BJ (cell line): ENCODE data around the gene EPB41L1. TPM values are rescaled to one million over a fixed set of nuclear protein-coding genes. Genes with fewer than 3 reads are reported as not detected.

Source experiments
- CTCF ChIA-PET: fragments of 350-600 bp; formaldehyde crosslinking; extraction: SDS; loops from one replicate; lab custom pipeline; 2021; ENCODE audit warnings: antibody characterized with exemption, inconsistent platforms; lab: Yijun Ruan, JAX
- POLR2A ChIA-PET: fragments of 300-600 bp; sonication (Branson Sonifier 250); formaldehyde crosslinking; extraction: SDS; loops from one replicate; lab custom pipeline; 2021; ENCODE audit warnings: antibody characterized with exemption; lab: Charles Lee
- DNase-seq: peaks from one replicate; pipeline ENCODE4 v3.0.0-alpha.2; 2011; ENCODE audit warnings: low read depth
- H3K27me3 ChIP-seq: 2 replicates; pipeline ENCODE4 v1.6.0; 2011; ENCODE audit warnings: low read length; ENCODE audit not compliant: control insufficient read depth, insufficient read depth
- H3K36me3 ChIP-seq: 2 replicates; pipeline ENCODE4 v1.5.1; 2011; ENCODE audit warnings: low read length; ENCODE audit not compliant: control insufficient read depth, insufficient read depth
- H3K4me3 ChIP-seq: 2 replicates; pipeline ENCODE4 v1.5.1; 2011; ENCODE audit warnings: low read depth, mild to moderate bottlenecking, control low read depth, low read length
- CTCF ChIP-seq: IDR thresholded peaks from 2 replicates; pipeline ENCODE4 v1.5.1; 2011; ENCODE audit warnings: low read depth, mild to moderate bottlenecking, control low read depth, inconsistent platforms, low read length, moderate library complexity; ENCODE audit not compliant: insufficient read depth
- polyA plus RNA-seq: library from polyadenylated mRNA; depleted of rRNA; stranded (reverse); fragments of >200 nt; gene quantifications from 2 replicates; pipeline ENCODE4 v1.2.3, GENCODE V29; 2011

The EPB41L1 gene
- polyA plus RNA-seq, 1 experiment: 20.2 TPM

- POLR2A ChIA-PET: no interaction called here
- Histone ChIP-seq H3K4me3 (peak overlapping the region; percentile 68), H3K36me3 (no peaks in the 10 kb centered on the region), H3K27me3 (no peaks in the 10 kb centered on the region)
- DNase-seq: no peak
- TF ChIP-seq CTCF: no peak
- CTCF ChIA-PET: interaction anchor here (2.3 to 2.8 kb wide), 2 partner anchors 16 to 46 kb away, joined by 8 to 11 read pairs; no protein-coding TSS in a partner anchor
These were observed 522 bp upstream of the EPB41L1 start for GRCh38 chr20:36153736-36154699.

- Histone ChIP-seq H3K27me3 (no peaks in the 10 kb centered on the region), H3K36me3 (no peaks in the 10 kb centered on the region), H3K4me3 (no peak overlapping the region; the same call in 1 of the 2 replicates)
- DNase-seq: no peak
- no peak for TF ChIP-seq CTCF
- ChIA-PET CTCF (interaction anchor here (0.9 to 5.1 kb wide), 24 partner anchors 10 to 284 kb away, joined by 3 to 84 read pairs (median 6); partner anchors contain the start of gene AAR2), POLR2A (no interaction called here)
These were observed 1.1 kb downstream of the EPB41L1 start for GRCh38 chr20:36155629-36155971.

GRCh38 chr20:36155991-36156390, 1.5 kb downstream of the EPB41L1 start:
- Histone ChIP-seq H3K4me3 (no peak overlapping the region), H3K27me3 (no peaks in the 10 kb centered on the region), H3K36me3 (no peaks in the 10 kb centered on the region)
- DNase-seq: no peak
- CTCF ChIA-PET: interaction anchor here (0.9 to 5.1 kb wide), 27 partner anchors 10 to 449 kb away, joined by 3 to 84 read pairs (median 5); partner anchors contain the start of genes AAR2 and RAB5IF
- no peak for TF ChIP-seq CTCF
- POLR2A ChIA-PET: no interaction called here

DNA sequence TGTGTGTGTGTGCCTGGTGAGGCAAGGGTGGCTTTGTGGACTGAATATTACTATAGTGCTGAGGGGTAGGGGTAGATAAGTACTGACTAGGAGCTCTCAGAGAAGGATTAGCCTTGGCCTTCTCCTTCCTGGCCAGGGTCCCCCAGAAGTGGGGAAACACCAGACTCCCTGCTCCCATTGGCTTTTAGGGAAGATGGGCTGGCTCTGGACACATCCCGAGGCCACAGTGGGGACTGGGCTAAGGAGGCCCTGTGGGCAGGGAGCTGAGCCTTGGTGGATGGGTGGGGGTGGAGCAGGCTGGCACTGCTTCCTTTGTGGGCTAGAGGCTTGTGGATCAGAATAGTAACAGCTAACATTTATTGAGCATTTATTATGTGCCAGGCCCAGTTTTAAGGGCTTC, 3.1 kb downstream of the EPB41L1 start:
- CTCF ChIA-PET: interaction anchor here (0.5 to 5.1 kb wide), 15 partner anchors 10 to 296 kb away, joined by 3 to 84 read pairs (median 6); no protein-coding TSS in a partner anchor
- no peaks in the 10 kb centered on the region for H3K36me3 ChIP-seq
- no peak overlapping the region for H3K4me3 ChIP-seq
- no peak for DNase-seq
- TF ChIP-seq CTCF: no peak
- POLR2A ChIA-PET: no interaction called here
- no peaks in the 10 kb centered on the region for H3K27me3 ChIP-seq

GRCh38 chr20:36158160-36158741, 3.7 kb downstream of the EPB41L1 start:
- ChIA-PET CTCF (interaction anchor here (0.5 to 5.1 kb wide), 15 partner anchors 9 to 295 kb away, joined by 3 to 84 read pairs (median 4); no protein-coding TSS in a partner anchor), POLR2A (no interaction called here)
- TF ChIP-seq CTCF: no peak
- Histone ChIP-seq H3K27me3 (no peaks in the 10 kb centered on the region), H3K36me3 (no peaks in the 10 kb centered on the region), H3K4me3 (no peak overlapping the region)
- no peak for DNase-seq
